Hepatocyte (in vitro differentiated cells): Measurements from ENCODE around the gene SMIM22. TPM values are rescaled to one million over a fixed set of nuclear protein-coding genes. Genes with fewer than 3 reads are reported as not detected.

Source experiments
- DNase-seq: peaks from one replicate; pipeline ENCODE4 v3.0.0-alpha.2; 2016; ENCODE audit warnings: low spot score
- H2AFZ ChIP-seq: fragments of 200-600 bp; sonication (generic); 2 replicates; pipeline ENCODE4 v1.6.0; 2016; ENCODE audit warnings: antibody characterized with exemption, mild to moderate bottlenecking
- H3K27ac ChIP-seq: fragments of 200-600 bp; sonication (generic); 2 replicates; pipeline ENCODE4 v1.5.1; 2016; ENCODE audit warnings: mild to moderate bottlenecking
- H3K27me3 ChIP-seq: fragments of 200-600 bp; sonication (generic); 2 replicates; pipeline ENCODE4 v1.6.1; 2016
- H3K36me3 ChIP-seq: fragments of 200-600 bp; sonication (generic); replicated peaks from 2 replicates; pipeline ENCODE4 v1.5.1; 2016; ENCODE audit warnings: low read depth; ENCODE audit not compliant: insufficient read depth
- H3K4me1 ChIP-seq: fragments of 200-600 bp; sonication (generic); 2 replicates; pipeline ENCODE4 v1.5.1; 2016; ENCODE audit warnings: mild to moderate bottlenecking, moderate library complexity; ENCODE audit not compliant: insufficient read depth
- H3K4me2 ChIP-seq: fragments of 200-600 bp; sonication (generic); 2 replicates; pipeline ENCODE4 v1.6.0; 2016
- H3K4me3 ChIP-seq: fragments of 200-600 bp; sonication (generic); 2 replicates; pipeline ENCODE4 v1.5.1; 2016; ENCODE audit warnings: mild to moderate bottlenecking
- H3K79me2 ChIP-seq: fragments of 200-600 bp; sonication (generic); 2 replicates; pipeline ENCODE4 v1.6.0; 2017; ENCODE audit warnings: mild to moderate bottlenecking
- H3K9me2 ChIP-seq: fragments of 200-600 bp; sonication (generic); replicated peaks from 2 replicates; pipeline ENCODE4 v1.6.0; 2017; ENCODE audit warnings: mild to moderate bottlenecking; ENCODE audit not compliant: insufficient read depth
- H3K9me3 ChIP-seq: fragments of 200-600 bp; sonication (generic); 2 replicates; pipeline ENCODE4 v1.5.1; 2016; ENCODE audit warnings: low read depth, mild to moderate bottlenecking
- H4K20me1 ChIP-seq: fragments of 200-600 bp; sonication (generic); 2 replicates; pipeline ENCODE4 v1.6.0; 2016; ENCODE audit warnings: mild to moderate bottlenecking; ENCODE audit not compliant: insufficient read depth, poor library complexity, severe bottlenecking
- EZH2 ChIP-seq: fragments of 200-600 bp; sonication (generic); IDR thresholded peaks from 2 replicates; pipeline ENCODE4 v1.6.1; 2016; ENCODE audit warnings: antibody characterized with exemption, mild to moderate bottlenecking, borderline replicate concordance
- EZH2phosphoT487 ChIP-seq: fragments of 200-600 bp; sonication (generic); IDR thresholded peaks from one replicate; pipeline ENCODE4 v1.6.1; 2018; ENCODE audit warnings: antibody characterized with exemption, mild to moderate bottlenecking, low read depth, moderate library complexity; ENCODE audit not compliant: unreplicated experiment, severe bottlenecking
- WGBS: methylation state at CpG from one replicate; pipeline ENCODE4 v1.1.6; 2016; ENCODE audit warnings: low lambda C conversion rate; ENCODE audit errors: missing lambda C conversion rate; 5-methylcytosine and 5-hydroxymethylcytosine counted together
- polyA plus RNA-seq: library from polyadenylated mRNA; unstranded; fragments of >200 nt; fragmentation: Nextera tagmentation; extraction: Ambion mirVana; gene quantifications from 2 replicates; pipeline ENCODE4 v1.2.1, GENCODE V29; 2016
- total RNA-seq: library from RNA; depleted of rRNA; stranded (reverse); fragments of >200 nt; gene quantifications from 2 replicates; pipeline ENCODE4 v1.2.3, GENCODE V29; 2014
- TF ChIP-seq, protein P1 (sequence below): fragments of 200-600 bp; sonication (generic); IDR thresholded peaks from 2 replicates; pipeline ENCODE4 v1.5.1; 2016; ENCODE audit warnings: antibody characterized with exemption, mild to moderate bottlenecking; ENCODE audit not compliant: poor library complexity

The SMIM22 gene
- total and polyA plus RNA-seq, 2 experiments from 2014 or later, result 15.1 TPM; not detected in 1

GRCh38 chr16:4754865-4755264 is 40.3 kb upstream of the SMIM22 start:
- DNase-seq, result no peak

GRCh38 chr16:4755687-4756086 is 39.5 kb upstream of the SMIM22 start:
- Histone ChIP-seq H3K27me3 (no peaks in the 10 kb centered on the region), H3K27ac (no peak overlapping the region), H3K9me2 (no peaks in the 10 kb centered on the region), H2AFZ (no peak overlapping the region), H3K4me1 (no peaks in the 10 kb centered on the region), H3K4me2 (no peak overlapping the region), H4K20me1 (no peaks in the 10 kb centered on the region), H3K4me3 (no peak overlapping the region), H3K79me2 (peaks cover 3% of the 10 kb centered on the region), H3K9me3 (no peaks in the 10 kb centered on the region), H3K36me3 (peaks cover 4% of the 10 kb centered on the region)
- 96% methylated on average over 6 of the region's 6 CpGs for WGBS
- TF ChIP-seq, protein P1, sequence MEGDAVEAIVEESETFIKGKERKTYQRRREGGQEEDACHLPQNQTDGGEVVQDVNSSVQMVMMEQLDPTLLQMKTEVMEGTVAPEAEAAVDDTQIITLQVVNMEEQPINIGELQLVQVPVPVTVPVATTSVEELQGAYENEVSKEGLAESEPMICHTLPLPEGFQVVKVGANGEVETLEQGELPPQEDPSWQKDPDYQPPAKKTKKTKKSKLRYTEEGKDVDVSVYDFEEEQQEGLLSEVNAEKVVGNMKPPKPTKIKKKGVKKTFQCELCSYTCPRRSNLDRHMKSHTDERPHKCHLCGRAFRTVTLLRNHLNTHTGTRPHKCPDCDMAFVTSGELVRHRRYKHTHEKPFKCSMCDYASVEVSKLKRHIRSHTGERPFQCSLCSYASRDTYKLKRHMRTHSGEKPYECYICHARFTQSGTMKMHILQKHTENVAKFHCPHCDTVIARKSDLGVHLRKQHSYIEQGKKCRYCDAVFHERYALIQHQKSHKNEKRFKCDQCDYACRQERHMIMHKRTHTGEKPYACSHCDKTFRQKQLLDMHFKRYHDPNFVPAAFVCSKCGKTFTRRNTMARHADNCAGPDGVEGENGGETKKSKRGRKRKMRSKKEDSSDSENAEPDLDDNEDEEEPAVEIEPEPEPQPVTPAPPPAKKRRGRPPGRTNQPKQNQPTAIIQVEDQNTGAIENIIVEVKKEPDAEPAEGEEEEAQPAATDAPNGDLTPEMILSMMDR, result no peak
- TF ChIP-seq EZH2, result no peak
- TF ChIP-seq EZH2phosphoT487, result no peak
- no peak for DNase-seq

More at GRCh38 chr16:4754865-4755264, 40.3 kb upstream of the SMIM22 start:
- Histone ChIP-seq H3K27me3 (no peaks in the 10 kb centered on the region), H3K4me2 (no peak overlapping the region), H3K27ac (no peak overlapping the region), H3K4me1 (no peaks in the 10 kb centered on the region), H3K9me3 (no peaks in the 10 kb centered on the region), H3K79me2 (peaks cover 3% of the 10 kb centered on the region), H4K20me1 (no peaks in the 10 kb centered on the region), H3K4me3 (no peak overlapping the region), H3K36me3 (peaks cover 4% of the 10 kb centered on the region), H3K9me2 (no peaks in the 10 kb centered on the region), H2AFZ (no peak overlapping the region)
- WGBS, result 98% methylated on average over 4 of the region's 4 CpGs
- no peak for TF ChIP-seq EZH2
- TF ChIP-seq EZH2phosphoT487, result no peak
- TF ChIP-seq, protein P1, result no peak

GRCh38 chr16:4760221-4760910 is 34.8 kb upstream of the SMIM22 start:
- Histone ChIP-seq H3K9me3 (no peaks in the 10 kb centered on the region), H3K79me2 (peaks cover 18% of the 10 kb centered on the region), H3K9me2 (no peaks in the 10 kb centered on the region), H4K20me1 (no peaks in the 10 kb centered on the region), H3K4me1 (no peaks in the 10 kb centered on the region), H3K27me3 (no peaks in the 10 kb centered on the region), H3K4me2 (no peak overlapping the region), H2AFZ (no peak overlapping the region), H3K27ac (no peak overlapping the region), H3K36me3 (peaks cover 4% of the 10 kb centered on the region), H3K4me3 (no peak overlapping the region)
- TF ChIP-seq EZH2 (no peak), EZH2phosphoT487 (no peak)
- TF ChIP-seq, protein P1, result no peak
- no peak for DNase-seq
- 95% methylated on average over 20 of the region's 23 CpGs for WGBS
